Lower lobe of right lung (tissue), 2 donors: ENCODE data around the gene YPEL2. TPM values are rescaled to one million over a fixed set of nuclear protein-coding genes. Genes with fewer than 3 reads are reported as not detected.

Experiments
- ATAC-seq, 2 donors: fragments of 200-7000 bp; cut with Tn5 transposase; one replicate each; pipeline ENCODE4 v1.9.1; 2020 to 2022; ENCODE audit warnings: mild to moderate bottlenecking in 2 of 2, moderate library complexity in 2 of 2
- DNase-seq: peaks from one replicate; pipeline ENCODE4 v3.0.0-alpha.2; 2020
- H3K27ac ChIP-seq: fragments of 200-600 bp; one replicate; pipeline ENCODE4 v1.8.0; 2022
- H3K27me3 ChIP-seq: fragments of 200-600 bp; one replicate; pipeline ENCODE4 v1.8.0; 2022; ENCODE audit warnings: low read depth
- H3K36me3 ChIP-seq: fragments of 200-600 bp; one replicate; pipeline ENCODE4 v1.8.0; 2022; ENCODE audit warnings: mild to moderate bottlenecking
- H3K4me1 ChIP-seq: fragments of 200-600 bp; one replicate; pipeline ENCODE4 v1.8.0; 2022
- H3K4me3 ChIP-seq: fragments of 200-600 bp; one replicate; pipeline ENCODE4 v1.8.0; 2022; ENCODE audit warnings: mild to moderate bottlenecking
- H3K9me3 ChIP-seq: fragments of 200-600 bp; one replicate; pipeline ENCODE4 v1.8.0; 2022
- CTCF ChIP-seq: fragments of 200-600 bp; IDR thresholded peaks from one replicate; pipeline ENCODE4 v1.8.0; 2022; ENCODE audit warnings: antibody characterized with exemption, mild to moderate bottlenecking
- intact Hi-C: fragments of 100-400 bp; cut with DNase I; formaldehyde crosslinking; loops from one replicate; pipeline ENCODE4 v1.11.0; 2022
- total RNA-seq: library from RNA; stranded (reverse); fragmentation: NEBNext Ultra II Directional; extraction: Animal tissue kit (Norgen Biotek cat#: 25700); gene quantifications from one replicate; pipeline ENCODE4 v1.2.1, GENCODE V29; 2021
- donor health status: DM: no; HTN: yes; CAD: no; lungs with severe emphysema.

Gene YPEL2
- total RNA-seq, 1 donor from 2014 or later, result 22.9 TPM

- no peak for DNase-seq
- Histone ChIP-seq H3K36me3 (no peaks in the 10 kb centered on the region), H3K4me3 (no peak overlapping the region), H3K9me3 (no peaks in the 10 kb centered on the region), H3K27ac (no peak overlapping the region), H3K27me3 (no peaks in the 10 kb centered on the region), H3K4me1 (peaks cover 37% of the 10 kb centered on the region)
- intact Hi-C loops, result no loop called here
- TF ChIP-seq CTCF, result no peak
- ATAC-seq, result no peak
These were observed 100.1 kb downstream of the YPEL2 start for GRCh38 chr17:59431601-59432000.

GRCh38 chr17:59432657-59433056 lies 101.2 kb downstream of the YPEL2 start:
- ATAC-seq, result no peak
- Histone ChIP-seq H3K27ac (no peak overlapping the region), H3K36me3 (no peaks in the 10 kb centered on the region), H3K9me3 (no peaks in the 10 kb centered on the region), H3K27me3 (no peaks in the 10 kb centered on the region), H3K4me1 (peaks cover 32% of the 10 kb centered on the region), H3K4me3 (no peak overlapping the region)
- DNase-seq, result no peak
- intact Hi-C loops, result no loop called here
- no peak for TF ChIP-seq CTCF

DNA sequence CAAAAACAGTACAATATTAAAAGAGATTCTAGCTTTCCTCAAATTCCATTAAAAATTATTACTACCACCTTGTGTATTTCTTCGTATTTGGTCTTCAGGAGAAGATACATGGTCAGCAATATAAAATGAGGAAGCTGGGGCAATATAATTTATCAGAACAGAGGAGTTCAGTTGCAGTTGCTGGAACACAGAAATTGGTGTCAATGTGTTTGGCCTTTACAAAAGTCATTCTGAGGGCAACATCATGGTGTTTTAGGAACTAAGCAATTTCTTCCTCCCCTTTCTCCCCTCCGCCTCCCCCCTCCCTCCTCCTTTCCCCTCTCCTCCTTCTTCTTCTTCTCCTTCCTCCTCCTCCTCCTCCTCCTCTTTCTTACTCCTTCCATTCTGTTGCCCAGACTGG lies 102.1 kb downstream of the YPEL2 start:
- H3K27me3 ChIP-seq, result no peaks in the 10 kb centered on the region
- H3K27ac ChIP-seq, result no peak overlapping the region
- no peak overlapping the region for H3K4me3 ChIP-seq
- H3K9me3 ChIP-seq, result no peaks in the 10 kb centered on the region
- TF ChIP-seq CTCF, result no peak
- ATAC-seq (no peak), DNase-seq (no peak)
- H3K36me3 ChIP-seq, result no peaks in the 10 kb centered on the region
- H3K4me1 ChIP-seq, result peaks cover 25% of the 10 kb centered on the region
- intact Hi-C loops, result no loop called here

DNA sequence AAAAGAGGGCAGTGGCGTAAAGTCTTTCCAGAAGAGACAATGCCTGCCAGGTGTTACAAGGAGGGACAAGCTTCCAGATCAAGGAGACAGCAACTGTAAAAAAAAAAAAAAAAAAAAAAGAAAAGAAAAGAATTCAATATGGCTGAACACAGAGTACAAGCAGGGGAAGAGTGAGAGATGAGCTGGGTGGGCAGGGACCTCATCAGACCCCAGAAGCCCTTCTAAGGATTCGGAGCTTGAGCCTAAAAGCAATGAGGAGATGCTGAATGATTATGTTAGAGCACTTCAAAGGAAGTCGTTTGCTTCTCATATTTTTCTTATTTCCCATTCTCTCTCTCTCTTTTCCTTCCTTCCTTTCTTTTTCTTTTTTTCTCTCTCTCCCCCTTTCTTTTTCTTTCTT lies 103.0 kb downstream of the YPEL2 start:
- no peaks in the 10 kb centered on the region for H3K9me3 ChIP-seq
- H3K27me3 ChIP-seq, result no peaks in the 10 kb centered on the region
- intact Hi-C loops, result no loop called here
- no peak overlapping the region for H3K4me3 ChIP-seq
- DNase-seq (no peak), ATAC-seq (no peak)
- no peaks in the 10 kb centered on the region for H3K36me3 ChIP-seq
- H3K4me1 ChIP-seq, result peaks cover 25% of the 10 kb centered on the region
- no peak overlapping the region for H3K27ac ChIP-seq
- no peak for TF ChIP-seq CTCF

DNA sequence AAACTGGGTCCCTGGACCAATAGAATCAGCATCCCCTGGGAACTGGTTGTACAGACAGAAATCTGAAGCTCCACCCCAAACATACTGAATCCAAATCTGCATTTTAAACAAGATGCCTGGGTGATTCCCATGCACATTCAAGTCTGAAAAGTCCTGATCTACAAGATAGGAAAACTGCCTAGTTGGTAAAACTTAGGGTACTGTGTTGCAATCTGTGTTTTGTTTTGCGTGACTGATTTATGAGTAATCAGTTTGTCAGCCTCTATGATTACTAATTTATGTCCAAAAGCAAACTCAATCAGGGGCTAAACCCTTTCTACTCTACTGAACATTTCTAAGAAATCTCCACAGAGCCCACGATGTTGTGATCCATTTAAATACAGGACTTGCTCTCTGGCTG lies 103.8 kb downstream of the YPEL2 start:
- Histone ChIP-seq H3K4me3 (no peak overlapping the region), H3K4me1 (peaks cover 32% of the 10 kb centered on the region), H3K9me3 (no peaks in the 10 kb centered on the region), H3K27ac (no peak overlapping the region), H3K27me3 (no peaks in the 10 kb centered on the region), H3K36me3 (no peaks in the 10 kb centered on the region)
- ATAC-seq (peak in 1 of 2 donors; percentile 9), DNase-seq (no peak)
- intact Hi-C loops, result no loop called here
- TF ChIP-seq CTCF, result no peak

GRCh38 chr17:59436900-59437299 lies 105.4 kb downstream of the YPEL2 start:
- intact Hi-C loops, result no loop called here
- H3K36me3 ChIP-seq, result no peaks in the 10 kb centered on the region
- no peak overlapping the region for H3K27ac ChIP-seq
- TF ChIP-seq CTCF, result no peak
- no peaks in the 10 kb centered on the region for H3K27me3 ChIP-seq
- H3K9me3 ChIP-seq, result no peaks in the 10 kb centered on the region
- H3K4me3 ChIP-seq, result no peak overlapping the region
- no peak for DNase-seq
- no peak for ATAC-seq
- peaks cover 40% of the 10 kb centered on the region for H3K4me1 ChIP-seq
